Thyroid gland (tissue), 4 donors: ENCODE data around the gene STK10. TPM values are rescaled to one million over a fixed set of nuclear protein-coding genes. Genes with fewer than 3 reads are reported as not detected.

ENCODE experiments used
- DNase-seq, 2 donors: peaks; one replicate each; pipeline ENCODE4 v3.0.0-alpha.2; 2019
- H3K27ac ChIP-seq, 3 donors: fragments of 200-600 bp; sonication (generic); 1 replicate in 2 of 3; 2 replicates in 1 of 3; pipeline ENCODE4 v1.5.1; 2016 to 2019; ENCODE audit warnings: mild to moderate bottlenecking in 1 of 3, moderate library complexity in 1 of 3
- H3K27me3 ChIP-seq: fragments of 200-600 bp; sonication (generic); one replicate; pipeline ENCODE4 v1.5.1; 2019
- H3K36me3 ChIP-seq, 2 donors: fragments of 200-600 bp; sonication (generic); one replicate each; pipeline ENCODE4 v1.5.1; 2016 to 2019
- H3K4me1 ChIP-seq, 2 donors: fragments of 200-600 bp; sonication (generic); one replicate each; pipeline ENCODE4 v1.5.1; 2017 to 2019
- H3K4me3 ChIP-seq, 3 donors: fragments of 200-600 bp; sonication (generic); replicated peaks in 1 of 3; 1 replicate in 2 of 3; 2 replicates in 1 of 3; pipeline ENCODE4 v1.5.1; 2016; ENCODE audit warnings: mild to moderate bottlenecking in 1 of 3
- H3K9me3 ChIP-seq: fragments of 200-600 bp; sonication (generic); one replicate; pipeline ENCODE4 v1.5.1; 2017
- POLR2A ChIP-seq, 2 donors: fragments of 450-650 bp; IDR thresholded peaks; one replicate each; pipeline ENCODE4 v1.6.1; 2017; ENCODE audit warnings: antibody characterized with exemption in 2 of 2, mild to moderate bottlenecking in 2 of 2, moderate library complexity in 1 of 2
- WGBS, 2 donors: methylation state at CpG; one replicate each; pipeline ENCODE4 v1.1.5; 2017; 5-methylcytosine and 5-hydroxymethylcytosine counted together
- intact Hi-C: fragments of 100-400 bp; cut with DNase I; formaldehyde crosslinking; loops from one replicate; pipeline ENCODE4 v1.15.1; 2023
- total RNA-seq, 4 donors: library from RNA; depleted of rRNA; stranded (reverse); fragments of >200 nt; gene quantifications; one replicate each; pipeline ENCODE4 v1.2.3, GENCODE V29; 2016
- TF ChIP-seq, protein P1 (sequence below), 6 experiments: fragments of 200-600 bp in 3 of 6; fragments of 450-650 bp in 3 of 6; sonication (generic) in 3 of 6; IDR thresholded peaks; one replicate each; pipeline ENCODE4 v1.5.1; 2016 to 2019; ENCODE audit warnings: antibody characterized with exemption in 6 of 6, mild to moderate bottlenecking in 2 of 6, inconsistent platforms in 1 of 6, moderate library complexity in 1 of 6

Gene STK10
- total RNA-seq, 4 donors from 2014 or later: 5.5 to 11.6 (median 8.6) TPM

DNA sequence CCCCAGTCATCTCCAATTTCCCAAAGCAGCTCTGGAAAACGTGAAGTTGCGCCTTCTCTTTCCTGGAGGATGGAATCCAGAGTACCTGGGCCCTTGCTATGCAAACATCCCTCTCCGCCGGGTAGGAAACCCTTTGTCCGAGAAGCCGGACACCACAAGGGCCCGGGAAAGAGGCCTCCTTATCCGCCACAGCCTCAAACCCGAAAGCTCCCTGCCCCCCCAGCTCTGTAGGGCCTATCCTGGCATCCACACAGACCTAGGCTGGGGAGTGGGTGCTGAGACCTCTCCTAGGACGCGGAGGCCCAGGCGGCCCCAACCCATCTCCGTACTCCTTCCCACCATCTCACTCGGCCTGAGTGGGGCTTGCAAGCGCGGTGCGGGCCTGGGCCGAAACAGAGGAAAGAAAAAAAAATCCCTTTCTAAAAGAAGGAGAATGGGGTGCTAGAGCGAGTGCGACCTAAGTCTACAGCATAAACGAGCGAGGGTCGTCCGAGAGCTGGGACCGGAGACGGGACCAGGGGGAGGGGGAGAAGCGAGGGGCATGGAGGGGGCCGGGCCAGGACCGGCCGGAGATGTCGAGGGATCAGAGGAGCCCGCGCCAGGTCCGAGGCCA lies 182.2 kb downstream of the STK10 start:
- Histone ChIP-seq H3K27me3 (no peaks in the 10 kb centered on the region), H3K4me3 (peak overlapping the region; percentile 48 to 93 (median 70)), H3K9me3 (no peaks in the 10 kb centered on the region), H3K4me1 (peaks cover 31 to 55% of the 10 kb centered on the region in 2 donors), H3K27ac (peak overlapping the region; percentile 97 to 99 (median 98)), H3K36me3 (no peaks in the 10 kb centered on the region)
- 0 to 1% methylated on average over 30 to 31 of the region's 34 CpGs for WGBS, 2 donors
- intact Hi-C loops: no loop called here
- peak; percentile 22 to 33 for DNase-seq
- TF ChIP-seq, protein P1, sequence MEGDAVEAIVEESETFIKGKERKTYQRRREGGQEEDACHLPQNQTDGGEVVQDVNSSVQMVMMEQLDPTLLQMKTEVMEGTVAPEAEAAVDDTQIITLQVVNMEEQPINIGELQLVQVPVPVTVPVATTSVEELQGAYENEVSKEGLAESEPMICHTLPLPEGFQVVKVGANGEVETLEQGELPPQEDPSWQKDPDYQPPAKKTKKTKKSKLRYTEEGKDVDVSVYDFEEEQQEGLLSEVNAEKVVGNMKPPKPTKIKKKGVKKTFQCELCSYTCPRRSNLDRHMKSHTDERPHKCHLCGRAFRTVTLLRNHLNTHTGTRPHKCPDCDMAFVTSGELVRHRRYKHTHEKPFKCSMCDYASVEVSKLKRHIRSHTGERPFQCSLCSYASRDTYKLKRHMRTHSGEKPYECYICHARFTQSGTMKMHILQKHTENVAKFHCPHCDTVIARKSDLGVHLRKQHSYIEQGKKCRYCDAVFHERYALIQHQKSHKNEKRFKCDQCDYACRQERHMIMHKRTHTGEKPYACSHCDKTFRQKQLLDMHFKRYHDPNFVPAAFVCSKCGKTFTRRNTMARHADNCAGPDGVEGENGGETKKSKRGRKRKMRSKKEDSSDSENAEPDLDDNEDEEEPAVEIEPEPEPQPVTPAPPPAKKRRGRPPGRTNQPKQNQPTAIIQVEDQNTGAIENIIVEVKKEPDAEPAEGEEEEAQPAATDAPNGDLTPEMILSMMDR (IDR thresholded peaks at IDR 0.05): no peak
- no peak for TF ChIP-seq POLR2A (IDR thresholded peaks at IDR 0.05)

DNA sequence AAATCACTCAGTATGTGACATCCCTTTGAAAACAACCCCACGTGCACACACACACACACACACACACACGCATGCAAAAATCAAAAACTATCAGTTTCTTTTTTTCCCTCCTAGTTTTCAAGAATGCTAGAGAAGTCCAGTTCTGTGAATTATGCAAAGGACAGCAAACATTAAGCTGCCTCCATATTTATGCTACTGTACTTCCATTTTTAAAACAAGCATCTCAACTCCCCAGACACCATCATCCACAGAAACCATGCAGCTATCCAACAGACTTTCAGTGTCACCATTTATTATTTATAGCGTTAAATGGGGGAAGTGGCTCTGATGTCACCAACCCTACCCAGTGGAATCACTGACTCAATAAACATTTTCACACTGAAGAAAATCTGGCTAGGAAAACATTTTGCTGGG lies 183.2 kb downstream of the STK10 start:
- 42 to 46% methylated on average over 3 of the region's 3 CpGs for WGBS, 2 donors
- Histone ChIP-seq H3K4me1 (peaks cover 41 to 65% of the 10 kb centered on the region in 2 donors), H3K9me3 (no peaks in the 10 kb centered on the region), H3K27me3 (no peaks in the 10 kb centered on the region), H3K27ac (peak overlapping the region in 1 of 3 donors; percentile 99), H3K4me3 (peak overlapping the region in 1 of 3 donors; percentile 70), H3K36me3 (no peaks in the 10 kb centered on the region)
- intact Hi-C loops: no loop called here
- TF ChIP-seq POLR2A (IDR thresholded peaks at IDR 0.05): no peak
- TF ChIP-seq, protein P1 (IDR thresholded peaks at IDR 0.05): no peak
- DNase-seq: no peak

DNA sequence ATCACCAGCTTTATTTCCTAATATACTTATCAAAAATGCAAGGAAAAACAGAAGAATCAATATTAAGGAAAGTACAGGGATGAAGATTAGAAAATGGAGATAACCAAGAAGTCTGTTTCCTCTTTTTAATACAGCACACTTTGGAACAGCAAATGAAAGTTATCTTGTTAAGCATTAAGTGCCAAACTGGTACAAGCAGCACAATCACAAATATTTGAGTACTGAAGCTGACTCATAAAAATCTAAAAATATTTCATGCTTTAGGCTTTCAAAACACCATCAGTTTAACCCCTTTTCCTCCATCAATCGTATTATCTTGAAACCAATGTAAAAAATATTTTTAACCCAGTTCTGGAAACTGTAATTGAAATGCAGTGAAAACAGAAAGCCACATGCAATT lies 184.3 kb downstream of the STK10 start:
- no peak for DNase-seq
- Histone ChIP-seq H3K27me3 (no peaks in the 10 kb centered on the region), H3K4me1 (peaks cover 52 to 74% of the 10 kb centered on the region in 2 donors), H3K4me3 (no peak overlapping the region), H3K36me3 (no peaks in the 10 kb centered on the region), H3K9me3 (no peaks in the 10 kb centered on the region), H3K27ac (no peak overlapping the region)
- TF ChIP-seq, protein P1 (IDR thresholded peaks at IDR 0.05): no peak
- TF ChIP-seq POLR2A (IDR thresholded peaks at IDR 0.05): no peak
- 59 to 72% methylated on average over 1 of the region's 1 CpG for WGBS, 2 donors
- intact Hi-C loops: no loop called here

DNA sequence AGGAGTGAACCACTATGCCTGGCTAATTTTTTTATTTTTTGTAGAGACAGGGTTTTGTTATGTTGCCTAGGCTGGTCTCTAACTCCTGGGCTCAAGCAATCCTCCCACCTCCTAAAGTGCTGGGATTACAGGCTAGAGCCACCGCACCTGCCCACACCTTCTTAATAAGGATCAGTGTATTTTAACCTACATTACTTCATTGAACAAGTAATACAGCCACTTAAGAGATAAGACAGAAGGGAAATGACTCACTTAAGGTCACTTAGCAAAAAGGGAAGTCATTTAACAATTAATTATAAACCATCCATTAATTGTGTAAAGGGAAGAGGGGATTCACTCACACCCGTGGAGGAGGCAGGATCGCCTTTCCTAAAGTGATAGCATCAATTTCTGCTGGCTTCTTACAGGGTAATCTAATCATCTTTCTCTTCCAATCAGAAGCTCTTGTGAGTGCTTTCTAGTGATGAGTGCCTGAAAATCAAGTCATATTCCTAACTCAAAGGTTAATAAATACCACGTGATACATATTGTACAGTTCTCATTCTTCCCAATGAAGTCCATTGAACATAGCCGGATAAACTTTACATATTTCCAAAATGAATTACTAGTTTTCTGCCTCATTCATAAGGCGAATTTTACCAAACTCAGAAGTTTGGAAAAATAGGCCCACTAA lies 185.0 kb downstream of the STK10 start:
- Histone ChIP-seq H3K4me3 (no peak overlapping the region), H3K27ac (no peak overlapping the region), H3K27me3 (no peaks in the 10 kb centered on the region), H3K36me3 (no peaks in the 10 kb centered on the region), H3K9me3 (no peaks in the 10 kb centered on the region), H3K4me1 (peaks cover 55 to 73% of the 10 kb centered on the region in 2 donors)
- intact Hi-C loops: no loop called here
- 79 to 82% methylated on average over 6 of the region's 6 CpGs for WGBS, 2 donors
- DNase-seq: no peak
- TF ChIP-seq POLR2A (IDR thresholded peaks at IDR 0.05): no peak
- TF ChIP-seq, protein P1 (IDR thresholded peaks at IDR 0.05): no peak

DNA sequence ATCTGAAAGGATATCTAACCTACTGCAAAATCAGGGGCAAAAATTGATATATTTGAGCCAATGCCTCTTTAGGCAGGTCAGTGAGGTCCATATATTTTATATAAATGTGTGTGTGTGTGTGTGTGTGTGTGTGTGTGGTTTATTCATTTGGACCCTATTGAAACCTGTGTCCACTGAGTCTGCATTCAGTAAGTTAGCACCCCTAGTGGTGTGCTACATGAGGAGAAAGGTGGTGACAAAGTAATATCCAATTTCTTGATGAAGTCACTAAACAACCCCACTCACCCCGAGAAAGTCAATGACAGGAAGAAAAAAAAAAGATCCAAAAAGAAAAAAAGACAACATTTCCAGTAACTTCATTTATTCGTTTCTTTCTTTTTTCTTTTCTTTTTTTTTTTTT lies 185.7 kb downstream of the STK10 start:
- H3K4me3 ChIP-seq: no peak overlapping the region
- TF ChIP-seq, protein P1 (IDR thresholded peaks at IDR 0.05): peak in 3 of 6 experiments; percentile 29 to 53 (median 41)
- TF ChIP-seq POLR2A (IDR thresholded peaks at IDR 0.05): no peak
- intact Hi-C loops: no loop called here
- H3K36me3 ChIP-seq: no peaks in the 10 kb centered on the region
- no peak for DNase-seq
- H3K4me1 ChIP-seq: peaks cover 49 to 67% of the 10 kb centered on the region in 2 donors
- no peak overlapping the region for H3K27ac ChIP-seq
- H3K27me3 ChIP-seq: no peaks in the 10 kb centered on the region
- no peaks in the 10 kb centered on the region for H3K9me3 ChIP-seq
- 26 to 34% methylated on average over 2 of the region's 2 CpGs for WGBS, 2 donors
